HFFc6 (cell line): ENCODE results near the gene DIP2B. TPM values are rescaled to one million over a fixed set of nuclear protein-coding genes. Genes with fewer than 3 reads are reported as not detected.

Experiments used
- DNase-seq: peaks from one replicate; pipeline ENCODE4 v3.0.0-alpha.2; 2018
- H3K27ac Mint-ChIP-seq: 2 replicates; pipeline ENCODE4 v1.8.0; 2020; ENCODE audit warnings: mild to moderate bottlenecking, mixed read lengths
- H3K27me3 Mint-ChIP-seq: 2 replicates; pipeline ENCODE4 v1.8.0; 2021; ENCODE audit warnings: mild to moderate bottlenecking, moderate library complexity, mixed read lengths; ENCODE audit not compliant: insufficient read depth
- H3K36me3 Mint-ChIP-seq: 2 replicates; pipeline ENCODE4 v1.8.0; 2021; ENCODE audit warnings: low read depth, mixed read lengths
- H3K4me1 Mint-ChIP-seq: 2 replicates; pipeline ENCODE4 v1.8.0; 2020; ENCODE audit warnings: low read depth, mixed read lengths
- H3K4me3 Mint-ChIP-seq: 2 replicates; pipeline ENCODE4 v1.8.0; 2020; ENCODE audit warnings: mild to moderate bottlenecking, moderate library complexity, mixed read lengths
- H3K9me3 Mint-ChIP-seq: 2 replicates; pipeline ENCODE4 v1.8.0; 2020; ENCODE audit warnings: mild to moderate bottlenecking, mixed read lengths
- total RNA-seq, 6 experiments: library from RNA; stranded (reverse); fragmentation: NEBNext Ultra II Directional; extraction: Animal tissue kit (Norgen Biotek cat#: 25700); gene quantifications; 2 replicates in 1 of 6; 3 replicates in 5 of 6; pipeline ENCODE4 v1.2.3, GENCODE V29; 2021
- TF ChIP-seq, protein P1 (sequence below): fragments of 200-600 bp; sonication (generic); IDR thresholded peaks from 2 replicates; pipeline ENCODE4 v1.5.0; 2021; ENCODE audit warnings: antibody characterized with exemption, mild to moderate bottlenecking

The DIP2B gene
- total RNA-seq, 6 experiments from 2014 or later, result 17.4 to 24.7 (median 20.6) TPM

GRCh38 chr12:50567926-50568325, 63.1 kb downstream of the DIP2B start:
- peak; percentile 31 for DNase-seq
- TF ChIP-seq, protein P1, sequence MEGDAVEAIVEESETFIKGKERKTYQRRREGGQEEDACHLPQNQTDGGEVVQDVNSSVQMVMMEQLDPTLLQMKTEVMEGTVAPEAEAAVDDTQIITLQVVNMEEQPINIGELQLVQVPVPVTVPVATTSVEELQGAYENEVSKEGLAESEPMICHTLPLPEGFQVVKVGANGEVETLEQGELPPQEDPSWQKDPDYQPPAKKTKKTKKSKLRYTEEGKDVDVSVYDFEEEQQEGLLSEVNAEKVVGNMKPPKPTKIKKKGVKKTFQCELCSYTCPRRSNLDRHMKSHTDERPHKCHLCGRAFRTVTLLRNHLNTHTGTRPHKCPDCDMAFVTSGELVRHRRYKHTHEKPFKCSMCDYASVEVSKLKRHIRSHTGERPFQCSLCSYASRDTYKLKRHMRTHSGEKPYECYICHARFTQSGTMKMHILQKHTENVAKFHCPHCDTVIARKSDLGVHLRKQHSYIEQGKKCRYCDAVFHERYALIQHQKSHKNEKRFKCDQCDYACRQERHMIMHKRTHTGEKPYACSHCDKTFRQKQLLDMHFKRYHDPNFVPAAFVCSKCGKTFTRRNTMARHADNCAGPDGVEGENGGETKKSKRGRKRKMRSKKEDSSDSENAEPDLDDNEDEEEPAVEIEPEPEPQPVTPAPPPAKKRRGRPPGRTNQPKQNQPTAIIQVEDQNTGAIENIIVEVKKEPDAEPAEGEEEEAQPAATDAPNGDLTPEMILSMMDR, result no peak
- Mint-ChIP-seq H3K4me1 (peaks cover 58% of the 10 kb centered on the region), H3K9me3 (no peaks in the 10 kb centered on the region), H3K4me3 (no peak overlapping the region), H3K27me3 (peaks cover 4% of the 10 kb centered on the region; the same call in 1 of the 2 replicates), H3K27ac (peak overlapping the region; percentile 60), H3K36me3 (peaks cover 5% of the 10 kb centered on the region; the same call in 1 of the 2 replicates)

DNA sequence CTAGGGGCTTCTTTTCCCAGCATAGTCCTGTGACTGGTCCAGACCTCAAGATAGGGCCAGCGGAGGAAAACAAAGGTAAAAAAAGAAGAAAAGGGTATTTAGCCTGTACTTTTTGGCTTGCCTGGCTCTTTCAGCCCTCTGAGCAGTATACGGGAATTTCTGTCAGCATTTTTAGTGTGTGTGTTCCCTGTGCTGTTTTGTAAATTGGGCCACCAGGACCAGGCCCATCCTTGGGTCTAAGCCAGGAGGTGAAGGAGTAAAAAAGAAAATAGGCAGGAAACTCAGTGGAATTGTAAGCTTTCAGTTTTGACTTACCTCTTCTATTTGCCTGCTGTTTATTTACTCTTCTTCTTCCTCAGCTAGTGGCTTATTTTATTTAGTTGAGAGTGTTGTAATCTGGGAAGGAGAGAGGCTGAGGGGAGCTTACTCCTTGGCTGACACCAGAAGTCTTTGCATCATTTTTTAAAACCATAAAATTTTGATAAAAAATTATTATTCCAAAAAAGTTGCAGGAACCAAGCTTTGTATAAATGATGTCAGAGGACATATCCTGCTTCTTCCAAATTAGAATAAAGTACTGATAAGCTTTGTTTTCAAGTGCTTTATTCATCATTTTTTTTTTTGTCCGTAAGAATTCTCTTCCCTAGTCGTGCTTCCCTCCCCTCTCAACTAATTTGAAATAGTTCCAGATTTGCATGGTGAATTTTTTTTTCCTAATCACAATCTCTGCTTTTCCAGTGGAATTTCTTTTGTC, 63.7 kb downstream of the DIP2B start:
- Mint-ChIP-seq H3K36me3 (peaks cover 5% of the 10 kb centered on the region; the same call in 1 of the 2 replicates), H3K27me3 (peaks cover 4% of the 10 kb centered on the region; the same call in 1 of the 2 replicates), H3K9me3 (no peaks in the 10 kb centered on the region), H3K4me1 (peaks cover 63% of the 10 kb centered on the region), H3K4me3 (peak overlapping the region; percentile 60), H3K27ac (peak overlapping the region; percentile 79)
- TF ChIP-seq, protein P1, result no peak
- DNase-seq, result no peak

DNA sequence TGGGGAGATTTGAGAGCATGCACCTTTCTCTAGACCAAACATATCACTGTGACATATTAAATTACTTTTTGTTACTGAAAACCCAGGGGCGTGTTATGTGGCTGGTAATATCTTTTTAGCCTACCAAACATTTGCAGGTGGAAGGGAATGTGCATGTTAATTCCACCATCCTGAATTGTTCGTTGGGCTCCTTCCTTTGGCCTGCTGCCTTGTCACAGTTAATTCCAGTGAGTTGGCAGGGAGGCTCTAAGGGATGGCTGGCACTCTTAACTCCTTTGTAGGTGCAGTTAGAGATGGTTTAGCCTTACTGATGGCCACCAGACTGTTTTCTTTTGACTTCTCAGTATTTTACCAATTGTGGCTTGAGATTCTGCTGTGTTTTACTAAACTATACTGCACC, 64.5 kb downstream of the DIP2B start:
- peaks cover 5% of the 10 kb centered on the region; the same call in 1 of the 2 replicates for H3K36me3 Mint-ChIP-seq
- no peak for DNase-seq
- H3K4me1 Mint-ChIP-seq, result peaks cover 63% of the 10 kb centered on the region
- peaks cover 4% of the 10 kb centered on the region; the same call in 1 of the 2 replicates for H3K27me3 Mint-ChIP-seq
- TF ChIP-seq, protein P1, result no peak
- peak overlapping the region; percentile 60; the same call in 1 of the 2 replicates for H3K4me3 Mint-ChIP-seq
- H3K27ac Mint-ChIP-seq, result peak overlapping the region; percentile 79
- no peaks in the 10 kb centered on the region for H3K9me3 Mint-ChIP-seq

- peaks cover 63% of the 10 kb centered on the region for H3K4me1 Mint-ChIP-seq
- no peak for DNase-seq
- peaks cover 5% of the 10 kb centered on the region; the same call in 1 of the 2 replicates for H3K36me3 Mint-ChIP-seq
- H3K27me3 Mint-ChIP-seq, result peaks cover 4% of the 10 kb centered on the region; the same call in 1 of the 2 replicates
- no peaks in the 10 kb centered on the region for H3K9me3 Mint-ChIP-seq
- peak overlapping the region; percentile 48 for H3K27ac Mint-ChIP-seq
- TF ChIP-seq, protein P1, result no peak
- no peak overlapping the region for H3K4me3 Mint-ChIP-seq
Measured at GRCh38 chr12:50569876-50570275, 65.1 kb downstream of the DIP2B start.

DNA sequence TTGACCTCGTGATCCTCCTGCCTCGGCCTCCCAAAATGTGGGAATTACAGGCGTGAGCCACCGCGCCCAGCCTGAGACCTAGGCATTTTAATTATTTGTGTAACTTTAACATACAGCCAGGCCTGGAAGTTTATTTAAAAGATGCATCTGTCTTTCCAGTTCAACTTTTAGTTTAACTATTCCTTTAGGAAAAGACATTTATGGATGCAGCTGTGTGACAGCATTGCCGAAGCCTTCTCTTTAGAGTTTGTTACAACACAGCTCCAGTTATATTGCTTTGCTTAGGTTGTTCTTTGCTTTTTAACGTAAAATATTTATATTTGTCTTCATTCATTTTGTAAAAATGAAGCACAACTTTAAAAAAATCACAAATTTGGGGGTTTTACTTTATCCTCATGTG, 67.0 kb downstream of the DIP2B start:
- no peak overlapping the region for H3K4me3 Mint-ChIP-seq
- no peaks in the 10 kb centered on the region for H3K9me3 Mint-ChIP-seq
- peaks cover 4% of the 10 kb centered on the region; the same call in 1 of the 2 replicates for H3K27me3 Mint-ChIP-seq
- no peak for DNase-seq
- TF ChIP-seq, protein P1, result no peak
- H3K4me1 Mint-ChIP-seq, result peaks cover 69% of the 10 kb centered on the region
- peaks cover 5% of the 10 kb centered on the region; the same call in 1 of the 2 replicates for H3K36me3 Mint-ChIP-seq
- peak overlapping the region; percentile 73; the same call in 1 of the 2 replicates for H3K27ac Mint-ChIP-seq
